Astrocyte of the cerebellum (primary cell): ENCODE data around the gene MAPRE2.

ENCODE experiments used
- DNase-seq: peaks from one replicate; pipeline ENCODE4 v3.0.0-alpha.2; 2011; ENCODE audit warnings: low read depth
- H3K4me3 ChIP-seq: 2 replicates; pipeline ENCODE4 v1.5.1; 2011; ENCODE audit warnings: mild to moderate bottlenecking, low read depth, low read length, moderate library complexity
- CTCF ChIP-seq: IDR thresholded peaks from 2 replicates; pipeline ENCODE4 v1.5.1; 2012; ENCODE audit warnings: low read length, low read depth, moderate library complexity, mild to moderate bottlenecking; ENCODE audit errors: missing control alignments
- in situ Hi-C: cut with HindIII; loops from 2 replicates; pipeline ENCODE4 v1.10.0; 2017; ENCODE audit warnings: low sequenced_read_pairs

Gene MAPRE2

GRCh38 chr18:35189510-35189909, 148.3 kb downstream of the MAPRE2 start:
- TF ChIP-seq CTCF, result no peak
- DNase-seq, result no peak
- in situ Hi-C loops, result no loop called here
- no peak overlapping the region for H3K4me3 ChIP-seq

- in situ Hi-C loops, result no loop called here
- H3K4me3 ChIP-seq, result no peak overlapping the region
- no peak for TF ChIP-seq CTCF
- no peak for DNase-seq
Observed at GRCh38 chr18:35190948-35191697, 149.9 kb downstream of the MAPRE2 start.

- no peak overlapping the region for H3K4me3 ChIP-seq
- DNase-seq, result no peak
- no peak for TF ChIP-seq CTCF
- in situ Hi-C loops, result no loop called here
Observed at GRCh38 chr18:35191698-35192025, 150.4 kb downstream of the MAPRE2 start.

GRCh38 chr18:35192415-35192814, 151.2 kb downstream of the MAPRE2 start:
- in situ Hi-C loops, result no loop called here
- TF ChIP-seq CTCF, result no peak
- DNase-seq, result no peak
- no peak overlapping the region for H3K4me3 ChIP-seq
